Fibroblast of the aortic adventitia (primary cell): ENCODE results near the gene AMFR. TPM values are rescaled to one million over a fixed set of nuclear protein-coding genes. Genes with fewer than 3 reads are reported as not detected.
A peak's percentile ranks its signal among the peaks of the same experiment; 100 is the strongest.

Experiments
- DNase-seq: peaks from one replicate; pipeline ENCODE4 v3.0.0-alpha.2; 2010; ENCODE audit warnings: low read depth
- H3K4me3 ChIP-seq: 2 replicates; pipeline ENCODE4 v1.5.1; 2011; ENCODE audit warnings: low read depth, mild to moderate bottlenecking, control low read depth, low read length, moderate library complexity
- total RNA-seq: library from RNA; depleted of rRNA; stranded (reverse); fragments of >200 nt; gene quantifications from 2 replicates; pipeline ENCODE4 v1.2.3, GENCODE V29; 2012; ENCODE audit warnings: low replicate concordance
- TF ChIP-seq, protein P1 (sequence below): IDR thresholded peaks from 2 replicates; pipeline ENCODE4 v1.5.1; 2011; ENCODE audit warnings: mild to moderate bottlenecking, low read length, control low read depth, inconsistent platforms; ENCODE audit not compliant: insufficient read depth

The AMFR gene
- total RNA-seq, 1 donor = 133 TPM

DNA sequence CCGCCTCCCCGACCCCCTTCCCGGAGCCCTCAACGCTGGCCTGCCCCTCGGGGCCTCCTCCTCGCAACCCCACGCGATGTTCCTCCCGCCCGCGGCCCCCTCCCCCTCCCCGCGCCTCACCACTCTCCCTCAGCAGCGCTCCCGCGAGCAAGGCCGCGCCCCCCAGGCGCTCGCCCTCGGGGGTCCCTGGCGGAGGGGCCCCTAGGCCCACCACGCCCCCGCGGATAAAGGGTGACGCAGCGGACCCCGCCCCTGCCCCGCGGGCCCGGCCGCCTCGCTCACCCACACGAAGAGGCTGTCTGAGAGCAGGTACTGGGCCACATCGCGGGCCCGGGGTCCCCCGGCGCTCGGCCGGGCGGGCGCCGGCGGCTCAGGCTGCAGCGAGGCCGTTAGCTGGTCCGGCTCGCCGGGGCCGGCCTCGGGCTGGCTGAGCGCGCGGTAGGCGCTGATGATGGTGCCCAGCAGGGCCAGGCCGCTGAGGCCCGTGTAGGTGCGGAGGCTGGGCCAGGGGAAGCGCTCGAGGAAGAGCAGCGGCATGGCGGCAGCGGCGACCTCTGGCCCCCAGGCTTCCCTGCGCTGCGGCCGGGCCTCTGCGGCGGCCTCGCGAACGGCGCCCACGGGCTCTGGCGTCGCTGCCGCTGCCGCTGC is 430 bp downstream of the AMFR start:
- peak; percentile 7 for DNase-seq
- TF ChIP-seq, protein P1, sequence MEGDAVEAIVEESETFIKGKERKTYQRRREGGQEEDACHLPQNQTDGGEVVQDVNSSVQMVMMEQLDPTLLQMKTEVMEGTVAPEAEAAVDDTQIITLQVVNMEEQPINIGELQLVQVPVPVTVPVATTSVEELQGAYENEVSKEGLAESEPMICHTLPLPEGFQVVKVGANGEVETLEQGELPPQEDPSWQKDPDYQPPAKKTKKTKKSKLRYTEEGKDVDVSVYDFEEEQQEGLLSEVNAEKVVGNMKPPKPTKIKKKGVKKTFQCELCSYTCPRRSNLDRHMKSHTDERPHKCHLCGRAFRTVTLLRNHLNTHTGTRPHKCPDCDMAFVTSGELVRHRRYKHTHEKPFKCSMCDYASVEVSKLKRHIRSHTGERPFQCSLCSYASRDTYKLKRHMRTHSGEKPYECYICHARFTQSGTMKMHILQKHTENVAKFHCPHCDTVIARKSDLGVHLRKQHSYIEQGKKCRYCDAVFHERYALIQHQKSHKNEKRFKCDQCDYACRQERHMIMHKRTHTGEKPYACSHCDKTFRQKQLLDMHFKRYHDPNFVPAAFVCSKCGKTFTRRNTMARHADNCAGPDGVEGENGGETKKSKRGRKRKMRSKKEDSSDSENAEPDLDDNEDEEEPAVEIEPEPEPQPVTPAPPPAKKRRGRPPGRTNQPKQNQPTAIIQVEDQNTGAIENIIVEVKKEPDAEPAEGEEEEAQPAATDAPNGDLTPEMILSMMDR = no peak
- H3K4me3 ChIP-seq = peak overlapping the region; percentile 81

DNA sequence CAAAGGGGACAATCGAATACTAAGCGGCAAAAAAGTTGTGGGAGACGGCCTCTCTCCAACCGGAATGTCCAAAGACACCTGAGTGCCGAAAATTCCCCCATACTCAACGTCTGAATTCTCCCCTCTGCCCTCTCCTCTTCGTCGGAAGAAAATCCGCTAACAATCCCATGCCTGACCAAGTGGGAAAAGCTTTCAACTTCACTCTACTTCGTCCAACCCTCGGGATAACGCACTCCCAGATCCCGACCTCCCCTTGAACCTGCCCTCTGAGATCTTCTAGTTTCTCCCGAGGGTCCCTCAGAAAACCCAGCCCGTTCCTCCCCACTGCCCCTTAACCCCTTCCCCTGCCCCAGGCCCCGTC is 961 bp downstream of the AMFR start:
- TF ChIP-seq, protein P1 = no peak
- H3K4me3 ChIP-seq = peak overlapping the region; percentile 81
- peak; percentile 23 for DNase-seq

DNA sequence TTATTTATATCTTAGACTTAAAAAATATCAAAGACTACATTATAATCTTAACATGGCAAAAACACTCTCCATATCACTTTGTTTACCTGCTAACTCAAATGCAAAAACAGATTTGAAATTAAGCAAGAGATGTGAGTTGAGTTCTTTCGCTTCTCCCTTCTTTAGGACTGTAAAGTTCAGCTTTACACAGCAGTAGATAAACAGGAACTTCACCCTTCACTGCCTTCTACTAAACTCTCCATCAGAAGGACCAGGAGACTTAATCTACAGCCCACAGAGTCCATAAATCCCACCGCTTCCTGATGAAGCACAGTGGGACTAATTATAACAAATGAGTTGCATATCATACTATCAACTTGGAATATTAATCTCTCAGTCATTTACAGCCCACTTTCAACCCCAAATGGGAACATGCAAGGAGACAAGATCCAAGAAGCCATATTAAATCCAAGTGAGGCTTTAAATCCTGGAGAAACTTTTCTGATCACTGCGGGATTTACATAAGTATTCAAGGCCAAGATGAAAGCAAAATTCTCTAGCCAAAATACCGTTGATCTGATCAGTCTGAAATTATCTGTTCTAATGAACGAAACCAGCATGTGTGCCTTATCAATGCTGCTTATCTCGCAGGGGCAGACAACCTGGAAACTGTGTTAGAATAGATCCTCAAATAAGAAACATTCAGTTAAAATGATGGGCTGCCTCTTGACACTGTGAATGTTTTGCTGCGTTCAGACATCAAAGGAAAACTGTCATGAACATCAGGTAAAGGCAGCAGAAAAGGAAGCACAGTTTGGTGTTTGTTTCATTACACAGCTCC is 1.6 kb downstream of the AMFR start:
- H3K4me3 ChIP-seq = peak overlapping the region; percentile 81
- TF ChIP-seq, protein P1 = no peak
- peak; percentile 20 for DNase-seq

DNA sequence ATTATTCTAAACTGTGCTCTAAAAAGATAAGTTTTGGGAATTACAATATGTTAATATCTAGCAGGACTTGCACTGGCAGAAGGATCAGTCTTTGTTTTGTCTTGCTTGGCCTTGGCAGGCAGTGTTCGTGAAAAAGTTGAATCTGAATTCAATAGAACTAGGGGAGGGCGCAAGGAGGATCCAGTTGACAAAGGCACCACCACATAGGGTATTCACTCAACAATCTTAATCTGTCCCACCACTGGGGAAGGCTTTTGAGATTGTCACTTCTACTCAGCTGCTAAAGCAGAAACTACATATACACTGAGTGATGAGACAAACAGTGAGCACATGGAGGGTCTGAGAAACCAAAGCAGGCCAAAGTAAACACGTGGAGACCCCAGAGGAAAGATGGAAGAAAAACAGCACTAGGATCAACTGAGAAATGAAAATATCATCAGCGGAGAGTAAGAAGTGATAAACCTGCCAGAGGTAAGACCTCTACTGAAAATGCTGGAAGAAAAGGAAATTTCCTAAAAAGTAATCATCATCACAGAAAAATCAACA is 2.4 kb downstream of the AMFR start:
- TF ChIP-seq, protein P1 = no peak
- H3K4me3 ChIP-seq = peak overlapping the region; percentile 19
- no peak for DNase-seq

DNA sequence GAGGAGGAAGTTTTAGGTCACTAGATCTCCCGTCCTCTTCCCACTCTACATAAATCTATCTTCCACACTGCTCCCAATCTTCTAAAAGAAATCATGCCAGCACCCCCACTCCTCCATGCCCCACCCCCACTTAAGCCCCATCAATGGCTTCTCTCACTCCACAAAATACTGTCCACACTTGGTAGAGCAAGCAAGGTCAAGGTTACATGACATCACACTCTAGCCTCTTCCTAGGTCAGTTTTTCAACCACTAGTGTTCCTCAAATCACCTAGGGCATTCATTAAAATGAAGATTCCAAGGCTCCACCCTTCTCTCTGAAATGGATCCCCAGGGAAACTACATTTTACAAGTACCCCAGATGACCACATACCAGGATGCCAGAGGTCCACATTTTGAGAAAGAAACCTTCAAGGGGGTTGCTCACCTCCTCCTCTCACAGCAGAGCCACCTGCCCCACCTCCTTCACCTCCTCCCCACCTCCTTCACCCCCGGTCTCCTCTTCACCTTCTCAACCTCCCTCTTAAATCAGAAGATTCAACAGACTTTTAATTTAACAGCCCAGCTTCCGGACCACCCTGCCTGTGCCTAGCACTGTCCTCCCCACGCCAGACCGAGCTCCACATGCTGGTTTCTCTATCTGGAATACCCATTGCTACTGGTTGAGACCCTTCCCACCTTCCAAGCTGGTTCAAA is 3.2 kb downstream of the AMFR start:
- no peak for DNase-seq
- TF ChIP-seq, protein P1 = no peak
- no peak overlapping the region for H3K4me3 ChIP-seq

DNA sequence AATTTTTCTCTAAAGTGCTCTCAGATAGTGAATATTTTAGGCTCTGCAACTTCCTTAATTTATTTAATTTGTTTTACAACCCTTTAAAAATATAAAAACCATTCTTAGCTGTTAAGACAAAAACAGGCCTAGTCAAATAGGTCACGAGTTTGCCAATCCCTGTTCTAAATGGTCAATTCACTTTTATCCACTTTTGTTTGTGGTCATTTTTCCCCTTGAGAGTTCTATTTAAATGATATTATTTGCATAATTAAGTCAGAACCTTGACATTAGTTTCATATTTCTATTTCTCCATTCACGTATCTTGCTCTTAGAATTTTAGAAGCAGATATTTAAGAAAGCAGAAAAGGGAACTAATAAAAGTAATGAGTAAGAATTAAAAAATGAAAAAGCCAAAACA is 4.0 kb downstream of the AMFR start:
- H3K4me3 ChIP-seq = no peak overlapping the region
- no peak for DNase-seq
- TF ChIP-seq, protein P1 = no peak
